H1 (cell line): ENCODE data around the gene GRIK4. TPM values are rescaled to one million over a fixed set of nuclear protein-coding genes. Genes with fewer than 3 reads are reported as not detected.

Experiments
- ATF2 ChIP-seq: IDR thresholded peaks from 2 replicates; pipeline ENCODE4 v1.6.1; 2012; ENCODE audit warnings: low read length, inconsistent platforms
- CHD7 ChIP-seq: fragments of 300-600 bp; sonication (generic); IDR thresholded peaks from 2 replicates; pipeline ENCODE4 v1.7.1; 2012; ENCODE audit warnings: low read length, moderate library complexity, mild to moderate bottlenecking, inconsistent platforms; ENCODE audit not compliant: insufficient replicate concordance
- PHF8 ChIP-seq: fragments of 200-600 bp; sonication (generic); conservative IDR thresholded peaks from 2 replicates; pipeline ENCODE4 v1.7.1; 2012; ENCODE audit warnings: low read depth, mild to moderate bottlenecking, inconsistent platforms, low read length, moderate library complexity
- TAF1 ChIP-seq: IDR thresholded peaks from 2 replicates; pipeline ENCODE4 v1.6.1; 2011; ENCODE audit warnings: mild to moderate bottlenecking, low read depth, low read length
- ZNF274 ChIP-seq: IDR thresholded peaks from 2 replicates; pipeline ENCODE4 v1.7.0; 2012; ENCODE audit warnings: low read length, borderline replicate concordance; ENCODE audit errors: extremely low read depth
- polyA plus RNA-seq, 7 experiments: library from polyadenylated mRNA; depleted of rRNA in 3 of 7; stranded (reverse) in 5 of 7; unstranded in 2 of 7; fragments of >200 nt in 5 of 7; fragments of 200-250 nt in 2 of 7; gene quantifications; 1 replicate in 5 of 7; 2 replicates in 1 of 7; 4 replicates in 1 of 7; pipeline versions ENCODE4 v1.2.1 to v1.2.3, GENCODE V29; 2011 to 2013; ENCODE audit warnings: missing spikeins in 2 of 7, mixed read lengths in 2 of 7
- total RNA-seq: library from RNA; stranded (reverse); fragmentation: NEBNext Ultra II Directional; extraction: Animal tissue kit (Norgen Biotek cat#: 25700); gene quantifications from 2 replicates; pipeline ENCODE4 v1.2.1, GENCODE V29; 2021

Gene GRIK4
- total and polyA plus RNA-seq, 2 of the 8 experiments (the other 6 are each of a cell fraction or from before 2014, with no cell fraction given): 1.2 to 2.9 TPM

GRCh38 chr11:120608760-120609211 is 97.2 kb downstream of the GRIK4 start (continued):
- TF ChIP-seq CHD7: no peak
- no peak for TF ChIP-seq PHF8
- no peak for TF ChIP-seq ATF2
- TF ChIP-seq ZNF274: no peak
- no peak for TF ChIP-seq TAF1
